Left lung (tissue), 10 donors: ENCODE data around the gene SNAPC2. TPM values are rescaled to one million over a fixed set of nuclear protein-coding genes. Genes with fewer than 3 reads are reported as not detected.
A peak's percentile ranks its signal among the peaks of the same experiment; 100 is the strongest.
"Not testable (repeated sequence)": the region's sequence is repeated elsewhere in the genome, so short reads cannot be mapped to it uniquely, and the experiment has no call there.

Experiments used
- ATAC-seq: fragments of 200-7000 bp; cut with Tn5 transposase; one replicate; pipeline ENCODE4 v1.9.1; 2020; ENCODE audit warnings: moderate library complexity
- DNase-seq, 4 donors: peaks; one replicate each; pipeline ENCODE4 v3.0.0-alpha.2; 2013 to 2020
- H3K27ac ChIP-seq, 2 donors: fragments of 200-600 bp; sonication (generic) in 1 of 2; one replicate each; pipeline versions ENCODE4 v1.5.0 to v1.8.0; 2020 to 2021
- H3K27me3 ChIP-seq, 2 donors: fragments of 200-600 bp; sonication (generic) in 1 of 2; one replicate each; pipeline versions ENCODE4 v1.5.0 to v1.8.0; 2020 to 2021
- H3K36me3 ChIP-seq, 2 donors: fragments of 200-600 bp; sonication (generic) in 1 of 2; one replicate each; pipeline versions ENCODE4 v1.5.0 to v1.8.0; 2020 to 2021
- H3K4me1 ChIP-seq, 2 donors: fragments of 200-600 bp; one replicate each; pipeline ENCODE4 v1.8.0; 2021
- H3K4me3 ChIP-seq, 2 donors: fragments of 200-600 bp; sonication (generic) in 1 of 2; one replicate each; pipeline versions ENCODE4 v1.5.0 to v1.8.0; 2020 to 2021; ENCODE audit warnings: mild to moderate bottlenecking in 1 of 2
- H3K9me3 ChIP-seq, 2 donors: fragments of 200-600 bp; sonication (generic) in 1 of 2; one replicate each; pipeline versions ENCODE4 v1.5.0 to v1.8.0; 2020 to 2021
- intact Hi-C, 2 donors: fragments of 100-400 bp; cut with DNase I; formaldehyde crosslinking; loops; one replicate each; pipeline versions ENCODE4 v1.11.2 to v1.14.2; 2022
- polyA plus RNA-seq, 6 donors: library from polyadenylated mRNA; unstranded; fragments of 120-200 nt; gene quantifications; one replicate each; pipeline ENCODE4 v1.2.1, GENCODE V29; 2013; ENCODE audit not compliant: insufficient read length in 6 of 6
- total RNA-seq, 2 donors: library from RNA; stranded (reverse); fragmentation: NEBNext Ultra II Directional; extraction: Animal tissue kit (Norgen Biotek cat#: 25700); gene quantifications; one replicate each; pipeline ENCODE4 v1.2.1, GENCODE V29; 2021
- TF ChIP-seq, protein P1 (sequence below), 2 donors: fragments of 200-600 bp; sonication (generic) in 1 of 2; IDR thresholded peaks; one replicate each; pipeline versions ENCODE4 v1.5.0 to v1.8.0; 2021; ENCODE audit warnings: antibody characterized with exemption in 2 of 2
- donor health status: DM: no; HTN: yes; CAD: no.
- donor health status: DM: no; HTN: no; CAD: no.

SNAPC2 gene
- total and polyA plus RNA-seq, 8 donors, result 11.1 to 20.5 (median 15.5) TPM

DNA sequence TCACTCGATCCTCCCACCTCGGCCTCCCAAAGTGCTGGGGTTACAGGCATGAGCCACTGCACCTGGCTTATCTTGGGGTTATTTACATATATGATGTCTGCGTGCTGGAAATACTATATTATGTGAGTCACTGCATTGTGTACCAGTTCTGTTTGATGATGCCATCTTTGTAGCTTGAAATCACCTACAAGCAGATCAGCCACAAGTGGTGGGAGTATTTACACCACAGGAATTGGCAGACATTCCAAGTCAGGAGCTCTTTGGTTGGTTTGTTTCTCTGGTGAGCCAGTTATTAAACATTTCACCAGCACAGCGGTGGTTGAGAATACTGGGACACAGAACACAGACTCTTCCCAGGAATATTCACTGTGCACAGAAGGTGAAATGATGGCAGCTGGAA, 27.8 kb downstream of the SNAPC2 start:
- intact Hi-C loops, result loop anchor here in 1 of 2 donors (10.0 kb wide), 1 partner anchor 307 kb away; no protein-coding TSS in a partner anchor
- H3K4me3 ChIP-seq, result no peak overlapping the region
- no peak for DNase-seq
- peaks cover 0 to 20% of the 10 kb centered on the region in 2 donors for H3K4me1 ChIP-seq
- no peaks in the 10 kb centered on the region for H3K36me3 ChIP-seq
- no peaks in the 10 kb centered on the region for H3K27me3 ChIP-seq
- TF ChIP-seq, protein P1, sequence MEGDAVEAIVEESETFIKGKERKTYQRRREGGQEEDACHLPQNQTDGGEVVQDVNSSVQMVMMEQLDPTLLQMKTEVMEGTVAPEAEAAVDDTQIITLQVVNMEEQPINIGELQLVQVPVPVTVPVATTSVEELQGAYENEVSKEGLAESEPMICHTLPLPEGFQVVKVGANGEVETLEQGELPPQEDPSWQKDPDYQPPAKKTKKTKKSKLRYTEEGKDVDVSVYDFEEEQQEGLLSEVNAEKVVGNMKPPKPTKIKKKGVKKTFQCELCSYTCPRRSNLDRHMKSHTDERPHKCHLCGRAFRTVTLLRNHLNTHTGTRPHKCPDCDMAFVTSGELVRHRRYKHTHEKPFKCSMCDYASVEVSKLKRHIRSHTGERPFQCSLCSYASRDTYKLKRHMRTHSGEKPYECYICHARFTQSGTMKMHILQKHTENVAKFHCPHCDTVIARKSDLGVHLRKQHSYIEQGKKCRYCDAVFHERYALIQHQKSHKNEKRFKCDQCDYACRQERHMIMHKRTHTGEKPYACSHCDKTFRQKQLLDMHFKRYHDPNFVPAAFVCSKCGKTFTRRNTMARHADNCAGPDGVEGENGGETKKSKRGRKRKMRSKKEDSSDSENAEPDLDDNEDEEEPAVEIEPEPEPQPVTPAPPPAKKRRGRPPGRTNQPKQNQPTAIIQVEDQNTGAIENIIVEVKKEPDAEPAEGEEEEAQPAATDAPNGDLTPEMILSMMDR (IDR thresholded peaks at IDR 0.05), result no peak
- no peak for ATAC-seq
- H3K27ac ChIP-seq, result no peak overlapping the region
- H3K9me3 ChIP-seq, result no peaks in the 10 kb centered on the region

DNA sequence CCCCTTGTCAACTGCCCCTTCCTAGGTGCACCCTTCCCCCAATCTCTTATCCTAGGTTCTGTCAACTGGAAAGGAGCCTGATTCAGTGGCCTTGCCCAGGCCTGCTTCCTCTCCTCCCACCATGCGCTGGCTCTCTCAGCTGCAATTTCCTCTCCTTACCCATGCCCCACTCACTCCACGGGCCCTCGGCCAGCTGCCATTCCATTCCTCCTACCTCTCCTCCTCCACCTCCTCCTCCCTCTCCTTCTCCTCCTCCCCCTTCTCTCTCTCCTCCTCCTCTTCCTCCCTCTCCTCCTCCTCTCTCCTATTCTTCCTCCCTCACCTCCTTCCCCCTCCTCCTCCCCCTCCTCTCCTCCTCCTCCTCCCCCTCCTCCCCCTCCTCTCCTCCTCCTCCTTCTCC, 32.9 kb downstream of the SNAPC2 start:
- Histone ChIP-seq H3K4me1 (peaks cover 0 to 11% of the 10 kb centered on the region in 2 donors), H3K36me3 (peaks cover 0 to 7% of the 10 kb centered on the region in 2 donors), H3K27ac (no peak overlapping the region), H3K9me3 (no peaks in the 10 kb centered on the region), H3K27me3 (no peaks in the 10 kb centered on the region), H3K4me3 (no peak overlapping the region)
- peak; percentile 62 for ATAC-seq
- intact Hi-C loops, result no loop called here
- DNase-seq, result peak in 1 of 4 donors; percentile 40
- TF ChIP-seq, protein P1 (IDR thresholded peaks at IDR 0.05), result no peak

DNA sequence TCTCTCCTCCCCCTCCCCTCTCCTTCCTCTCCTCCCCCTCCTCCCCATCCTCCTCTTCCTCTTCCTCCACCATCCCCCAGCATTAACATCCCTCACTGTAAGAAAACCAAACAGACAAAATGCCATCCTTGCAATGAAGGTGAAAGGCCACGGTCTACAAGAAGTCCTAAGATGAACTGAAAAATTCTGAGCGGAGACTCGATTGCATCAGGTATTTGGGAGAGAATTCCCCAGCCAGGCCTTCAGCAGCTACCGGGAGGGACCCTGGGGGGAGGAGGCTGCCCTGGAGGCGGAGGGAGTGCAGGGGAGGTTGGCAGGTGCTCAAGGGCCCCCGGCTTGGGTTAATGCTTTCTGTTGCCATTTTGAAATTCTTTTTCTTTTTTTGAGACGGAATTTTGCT, 33.4 kb downstream of the SNAPC2 start:
- intact Hi-C loops, result no loop called here
- Histone ChIP-seq H3K36me3 (peaks cover 0 to 11% of the 10 kb centered on the region in 2 donors), H3K4me3 (no peak overlapping the region), H3K4me1 (peaks cover 0 to 11% of the 10 kb centered on the region in 2 donors), H3K27me3 (no peaks in the 10 kb centered on the region), H3K9me3 (no peaks in the 10 kb centered on the region), H3K27ac (no peak overlapping the region)
- TF ChIP-seq, protein P1 (IDR thresholded peaks at IDR 0.05), result no peak
- ATAC-seq, result no peak
- peak in 1 of 4 donors; percentile 27 for DNase-seq

DNA sequence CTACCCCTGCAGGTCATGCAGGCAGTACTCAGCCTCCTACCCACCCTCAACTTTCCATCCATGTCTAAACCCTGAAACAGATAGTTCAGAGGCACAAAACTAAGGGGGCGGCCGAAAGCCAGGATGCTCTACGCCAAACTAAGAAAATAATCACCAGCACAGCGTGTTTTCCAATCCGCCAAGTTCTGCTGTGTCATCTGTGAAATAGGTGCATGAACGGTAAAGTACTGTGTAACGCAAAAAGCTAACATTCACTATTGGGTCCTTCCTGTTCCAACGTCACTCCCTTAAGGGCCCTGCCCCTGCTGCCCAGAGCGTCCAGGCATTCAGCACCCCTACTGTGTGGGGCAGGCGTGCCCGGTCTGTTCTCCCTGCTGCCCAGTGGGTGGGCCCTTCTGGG, 35.6 kb downstream of the SNAPC2 start:
- Histone ChIP-seq H3K36me3 (peaks cover 0 to 23% of the 10 kb centered on the region in 2 donors), H3K9me3 (no peaks in the 10 kb centered on the region), H3K4me1 (peaks cover 0 to 11% of the 10 kb centered on the region in 2 donors), H3K27ac (no peak overlapping the region), H3K4me3 (no peak overlapping the region), H3K27me3 (no peaks in the 10 kb centered on the region)
- ATAC-seq, result no peak
- TF ChIP-seq, protein P1 (IDR thresholded peaks at IDR 0.05), result no peak
- intact Hi-C loops, result no loop called here
- no peak for DNase-seq

DNA sequence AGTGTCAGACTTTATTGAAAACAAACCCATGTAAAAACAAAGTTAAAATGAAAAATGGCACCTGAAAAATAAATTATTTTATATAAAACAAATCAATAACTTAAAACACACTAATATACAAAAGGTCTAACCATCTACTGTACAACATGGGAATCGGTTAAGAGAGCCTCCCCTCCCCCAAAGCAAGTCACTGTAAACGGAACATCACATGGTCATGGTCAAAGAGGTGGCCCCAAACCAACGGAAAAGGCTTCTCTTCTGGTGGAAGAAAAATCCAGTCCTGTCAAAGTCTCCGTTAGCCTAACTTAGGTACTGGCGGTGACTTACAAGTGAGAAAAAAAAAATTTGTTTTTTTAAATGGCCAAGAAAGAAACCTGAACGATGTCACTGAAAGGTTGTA, 39.1 kb downstream of the SNAPC2 start:
- no peak overlapping the region for H3K27ac ChIP-seq
- no peaks in the 10 kb centered on the region for H3K4me1 ChIP-seq
- H3K4me3 ChIP-seq, result no peak overlapping the region
- no peaks in the 10 kb centered on the region for H3K9me3 ChIP-seq
- ATAC-seq (no peak), DNase-seq (no peak)
- H3K36me3 ChIP-seq, result peaks cover 0 to 58% of the 10 kb centered on the region in 2 donors
- intact Hi-C loops, result no loop called here
- TF ChIP-seq, protein P1 (IDR thresholded peaks at IDR 0.05), result no peak
- no peaks in the 10 kb centered on the region for H3K27me3 ChIP-seq

DNA sequence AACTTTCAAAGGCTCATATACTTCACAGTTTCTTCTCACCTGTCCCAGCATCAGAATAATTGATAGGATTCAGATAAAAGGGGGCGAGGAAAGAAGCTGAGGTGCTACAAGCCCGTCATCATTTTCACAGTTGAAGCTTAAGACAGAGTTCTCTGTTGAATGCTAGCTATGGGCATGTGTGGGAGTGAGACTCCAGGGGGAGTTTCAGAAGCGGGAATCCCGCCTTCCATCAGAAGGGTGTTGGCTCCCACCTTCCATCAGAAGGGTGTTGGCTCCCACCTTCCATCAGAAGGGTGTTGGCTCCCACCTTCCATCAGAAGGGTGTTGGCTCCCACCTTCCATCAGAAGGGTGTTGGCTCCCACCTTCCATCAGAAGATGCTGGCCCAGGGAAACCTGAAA, 40.9 kb downstream of the SNAPC2 start:
- not testable (repeated sequence) for DNase-seq, H3K4me1 ChIP-seq, H3K9me3 ChIP-seq, ATAC-seq, H3K4me3 ChIP-seq, H3K27me3 ChIP-seq, H3K27ac ChIP-seq
- peaks cover 0 to 75% of the 10 kb centered on the region in 2 donors for H3K36me3 ChIP-seq
- intact Hi-C loops, result loop anchor here in 1 of 2 donors (10.0 kb wide), 1 partner anchor 294 kb away; no protein-coding TSS in a partner anchor
